Central memory CD8-positive, alpha-beta T cell (primary cell): ENCODE data around the gene CD300E.
"Not testable (repeated sequence)": the region's sequence is repeated elsewhere in the genome, so short reads cannot be mapped to it uniquely, and the experiment has no call there.

Source experiments
- ATAC-seq: fragments of 150-1000 bp; cut with Tn5 transposase; replicated peaks from 2 replicates; pipeline ENCODE4 v1.10.0; 2022; ENCODE audit warnings: mild to moderate bottlenecking, moderate FRiP score, moderate number of reproducible peaks; ENCODE audit not compliant: poor library complexity, severe bottlenecking; ENCODE audit errors: extremely low read depth
- DNase-seq, 2 donors: peaks; one replicate each; pipeline ENCODE4 v3.0.0; 2021; ENCODE audit warnings: low spot score in 2 of 2
- H3K27ac Mint-ChIP-seq: one replicate; pipeline ENCODE4 v1.8.0; 2022; ENCODE audit warnings: low read depth, mild to moderate bottlenecking, moderate library complexity, mixed read lengths
- H3K27me3 Mint-ChIP-seq: one replicate; pipeline ENCODE4 v1.8.0; 2022; ENCODE audit warnings: mixed read lengths
- H3K36me3 Mint-ChIP-seq: one replicate; pipeline ENCODE4 v1.8.0; 2022; ENCODE audit warnings: mild to moderate bottlenecking, moderate library complexity, mixed read lengths; ENCODE audit not compliant: insufficient read depth
- H3K4me1 Mint-ChIP-seq: one replicate; pipeline ENCODE4 v1.8.0; 2022; ENCODE audit warnings: mixed read lengths
- H3K4me3 Mint-ChIP-seq: one replicate; pipeline ENCODE4 v1.8.0; 2022; ENCODE audit warnings: mild to moderate bottlenecking, moderate library complexity, mixed read lengths
- H3K9me3 Mint-ChIP-seq: one replicate; pipeline ENCODE4 v1.8.0; 2022; ENCODE audit warnings: mixed read lengths

Gene CD300E

DNA sequence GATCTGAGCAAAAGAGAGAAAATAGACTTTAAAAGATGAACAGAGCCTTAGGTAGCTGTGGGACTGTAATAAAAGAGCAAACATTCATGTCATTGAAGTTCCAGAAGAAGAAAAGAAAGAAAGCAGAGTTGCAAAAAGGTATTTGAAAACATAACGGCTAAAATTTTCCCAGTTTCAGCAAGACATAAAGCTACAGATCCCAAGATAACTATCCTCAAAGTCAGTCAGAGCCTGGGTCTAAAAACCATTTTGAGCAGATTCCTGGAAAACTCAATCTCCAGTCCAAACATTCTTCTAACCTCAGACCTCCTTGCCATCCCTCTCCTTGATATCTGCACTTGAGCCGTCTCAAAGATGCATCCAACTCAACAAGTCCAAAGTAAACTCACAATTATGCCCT is 20.9 kb upstream of the CD300E start:
- H3K27me3 Mint-ChIP-seq: peaks cover 92% of the 10 kb centered on the region

GRCh38 chr17:74643826-74644225 is 20.3 kb upstream of the CD300E start:
- peaks cover 10% of the 10 kb centered on the region for H3K4me1 Mint-ChIP-seq
- H3K27me3 Mint-ChIP-seq: peaks cover 86% of the 10 kb centered on the region
- H3K36me3 Mint-ChIP-seq: peaks cover 1% of the 10 kb centered on the region
- no peak for DNase-seq
- H3K27ac Mint-ChIP-seq: no peak overlapping the region
- no peak overlapping the region for H3K4me3 Mint-ChIP-seq
- ATAC-seq: no peak
- no peaks in the 10 kb centered on the region for H3K9me3 Mint-ChIP-seq

More for the DNA sequence above, 20.9 kb upstream of the CD300E start:
- H3K4me1 Mint-ChIP-seq: peaks cover 8% of the 10 kb centered on the region
- H3K27ac Mint-ChIP-seq: no peak overlapping the region
- DNase-seq (no peak), ATAC-seq (no peak)
- H3K9me3 Mint-ChIP-seq: no peaks in the 10 kb centered on the region
- no peak overlapping the region for H3K4me3 Mint-ChIP-seq
- peaks cover 1% of the 10 kb centered on the region for H3K36me3 Mint-ChIP-seq

DNA sequence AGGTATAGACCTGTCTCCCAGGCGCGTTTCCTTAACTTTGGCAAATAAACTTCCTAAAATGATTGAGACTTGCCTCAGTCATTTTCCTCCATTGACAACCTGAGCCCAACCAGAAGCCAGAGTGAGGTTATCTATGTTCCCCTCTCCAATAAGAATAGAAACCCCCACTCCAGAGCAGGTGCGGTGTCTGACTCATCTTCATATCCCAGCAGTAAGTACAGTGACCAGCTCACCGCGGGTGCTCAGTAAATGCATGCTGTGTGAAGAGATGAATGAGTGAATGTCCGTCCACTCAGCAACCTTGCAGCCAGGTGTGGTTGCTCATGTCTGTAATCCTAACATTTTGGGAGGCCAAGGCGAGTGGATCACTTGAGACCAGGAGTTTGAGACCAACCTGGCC is 19.5 kb upstream of the CD300E start:
- H3K4me1 Mint-ChIP-seq: peaks cover 10% of the 10 kb centered on the region
- peaks cover 78% of the 10 kb centered on the region for H3K27me3 Mint-ChIP-seq
- no peak overlapping the region for H3K27ac Mint-ChIP-seq
- H3K9me3 Mint-ChIP-seq: no peaks in the 10 kb centered on the region
- no peak overlapping the region for H3K4me3 Mint-ChIP-seq
- DNase-seq: no peak
- no peak for ATAC-seq
- peaks cover 1% of the 10 kb centered on the region for H3K36me3 Mint-ChIP-seq

- Mint-ChIP-seq H3K36me3 (peaks cover 1% of the 10 kb centered on the region), H3K27ac (no peak overlapping the region), H3K27me3 (peaks cover 73% of the 10 kb centered on the region), H3K9me3 (no peaks in the 10 kb centered on the region), H3K4me3 (no peak overlapping the region), H3K4me1 (peaks cover 10% of the 10 kb centered on the region)
- ATAC-seq: no peak
- DNase-seq: no peak
Measured at GRCh38 chr17:74642556-74642955, 19.0 kb upstream of the CD300E start.

GRCh38 chr17:74641958-74642298 is 18.4 kb upstream of the CD300E start:
- H3K36me3 Mint-ChIP-seq: peaks cover 1% of the 10 kb centered on the region
- ATAC-seq (no peak), DNase-seq (no peak)
- H3K9me3 Mint-ChIP-seq: no peaks in the 10 kb centered on the region
- peaks cover 10% of the 10 kb centered on the region for H3K4me1 Mint-ChIP-seq
- no peak overlapping the region for H3K27ac Mint-ChIP-seq
- H3K4me3 Mint-ChIP-seq: no peak overlapping the region
- H3K27me3 Mint-ChIP-seq: peaks cover 70% of the 10 kb centered on the region

DNA sequence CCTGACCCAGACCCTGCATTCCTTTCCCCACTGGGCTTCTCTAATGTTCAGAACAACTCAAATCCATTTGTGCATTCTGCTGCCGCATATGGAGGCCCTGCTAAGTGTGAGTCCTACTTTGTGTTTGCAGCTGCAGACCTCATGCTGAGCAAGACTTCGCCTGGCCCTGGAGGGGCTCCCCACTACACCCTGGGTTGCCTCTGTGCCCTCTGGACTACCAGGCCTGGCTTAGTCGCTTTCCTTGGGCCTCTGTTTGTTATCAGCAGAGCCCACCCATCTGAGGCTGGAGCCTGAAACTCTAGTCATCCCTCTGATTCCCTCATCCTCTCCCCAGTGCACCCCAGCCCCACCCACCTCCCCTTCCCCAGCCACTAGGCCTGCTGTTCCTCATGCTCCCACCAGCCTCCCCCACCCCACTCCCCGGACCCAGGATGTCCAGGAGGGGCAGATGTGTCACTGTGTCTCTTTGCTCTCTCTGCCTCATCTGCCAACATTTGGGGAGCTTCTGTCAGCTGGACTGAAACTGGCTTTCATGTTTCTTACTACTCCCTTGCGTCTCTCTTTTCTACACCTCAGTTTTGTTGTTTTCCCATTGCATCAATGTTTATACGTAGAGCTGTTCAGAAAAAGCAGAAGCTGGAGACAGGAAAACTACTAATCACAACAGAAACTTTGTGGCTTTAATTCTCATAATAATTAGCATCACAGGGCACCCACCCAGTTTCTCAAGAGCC is 17.9 kb upstream of the CD300E start:
- peaks cover 67% of the 10 kb centered on the region for H3K27me3 Mint-ChIP-seq
- ATAC-seq: no peak
- H3K4me1 Mint-ChIP-seq: peaks cover 10% of the 10 kb centered on the region
- no peak overlapping the region for H3K27ac Mint-ChIP-seq
- H3K36me3 Mint-ChIP-seq: peaks cover 1% of the 10 kb centered on the region
- H3K4me3 Mint-ChIP-seq: no peak overlapping the region
- no peaks in the 10 kb centered on the region for H3K9me3 Mint-ChIP-seq
- no peak for DNase-seq

DNA sequence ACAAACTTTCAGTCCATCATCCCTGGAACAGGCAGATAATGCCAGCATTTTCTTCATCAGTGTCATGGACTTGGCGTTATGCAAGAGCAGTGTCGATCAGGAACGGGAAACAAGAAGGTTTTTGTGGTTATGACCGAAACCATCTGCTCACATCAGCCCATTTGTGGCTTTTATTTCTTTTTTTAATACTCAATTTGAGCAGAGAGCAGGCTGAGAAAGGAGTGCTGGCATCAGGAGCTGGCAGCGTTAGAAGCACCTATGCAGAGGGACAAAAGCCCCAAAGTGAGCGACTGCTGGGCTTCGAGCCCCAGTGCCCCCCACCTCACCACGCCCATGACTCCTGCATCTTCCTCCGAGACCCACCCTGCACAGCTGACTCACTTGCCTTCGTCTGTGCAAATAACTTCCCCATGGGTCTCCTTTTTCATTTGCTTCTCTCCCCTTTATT is 16.2 kb upstream of the CD300E start:
- Mint-ChIP-seq H3K4me3 (peak overlapping the region; percentile 9), H3K9me3 (no peaks in the 10 kb centered on the region), H3K27me3 (peaks cover 67% of the 10 kb centered on the region), H3K36me3 (peaks cover 1% of the 10 kb centered on the region), H3K27ac (no peak overlapping the region), H3K4me1 (peaks cover 10% of the 10 kb centered on the region)
- ATAC-seq (no peak), DNase-seq (no peak)

- no peak for ATAC-seq
- Mint-ChIP-seq H3K36me3 (no peaks in the 10 kb centered on the region), H3K4me3 (no peak overlapping the region), H3K4me1 (peaks cover 10% of the 10 kb centered on the region), H3K9me3 (no peaks in the 10 kb centered on the region), H3K27ac (no peak overlapping the region), H3K27me3 (peaks cover 55% of the 10 kb centered on the region)
- DNase-seq: no peak
Measured at GRCh38 chr17:74637926-74638325, 14.4 kb upstream of the CD300E start.

DNA sequence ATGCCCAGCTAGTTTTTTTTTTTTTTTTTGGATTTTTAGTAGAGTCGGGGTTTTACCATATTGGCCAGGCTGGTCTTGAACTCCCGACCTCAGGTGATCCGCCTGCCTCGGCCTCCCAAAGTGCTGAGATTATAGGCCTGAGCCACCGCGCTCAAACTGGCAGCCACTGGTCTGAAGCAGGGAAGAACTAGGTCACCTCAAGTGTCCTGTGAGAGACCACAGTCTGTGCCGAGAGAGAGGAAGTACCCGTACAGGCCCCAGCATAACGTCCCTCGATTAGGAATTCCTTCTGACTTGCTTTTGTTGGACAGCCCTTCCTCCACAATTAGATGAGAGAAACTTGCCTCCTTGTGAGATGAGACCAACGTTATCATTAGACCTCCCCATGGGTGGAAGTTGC is 13.7 kb upstream of the CD300E start:
- H3K27me3 Mint-ChIP-seq: peaks cover 55% of the 10 kb centered on the region
- DNase-seq (no peak), ATAC-seq (no peak)
- no peak overlapping the region for H3K27ac Mint-ChIP-seq
- H3K4me1 Mint-ChIP-seq: peaks cover 11% of the 10 kb centered on the region
- H3K36me3 Mint-ChIP-seq: no peaks in the 10 kb centered on the region
- H3K4me3 Mint-ChIP-seq: no peak overlapping the region
- no peaks in the 10 kb centered on the region for H3K9me3 Mint-ChIP-seq

- ATAC-seq, H3K27ac Mint-ChIP-seq, H3K4me3 Mint-ChIP-seq, H3K36me3 Mint-ChIP-seq, H3K9me3 Mint-ChIP-seq, DNase-seq: not testable (repeated sequence)
- peaks cover 54% of the 10 kb centered on the region for H3K27me3 Mint-ChIP-seq
- H3K4me1 Mint-ChIP-seq: peaks cover 15% of the 10 kb centered on the region
Measured at GRCh38 chr17:74636541-74637085, 13.1 kb upstream of the CD300E start.

- Mint-ChIP-seq H3K27ac (no peak overlapping the region), H3K4me1 (peaks cover 15% of the 10 kb centered on the region), H3K9me3 (no peaks in the 10 kb centered on the region), H3K36me3 (no peaks in the 10 kb centered on the region), H3K4me3 (no peak overlapping the region), H3K27me3 (peaks cover 50% of the 10 kb centered on the region)
- ATAC-seq: no peak
- no peak for DNase-seq
Measured at GRCh38 chr17:74635418-74635817, 11.9 kb upstream of the CD300E start.

DNA sequence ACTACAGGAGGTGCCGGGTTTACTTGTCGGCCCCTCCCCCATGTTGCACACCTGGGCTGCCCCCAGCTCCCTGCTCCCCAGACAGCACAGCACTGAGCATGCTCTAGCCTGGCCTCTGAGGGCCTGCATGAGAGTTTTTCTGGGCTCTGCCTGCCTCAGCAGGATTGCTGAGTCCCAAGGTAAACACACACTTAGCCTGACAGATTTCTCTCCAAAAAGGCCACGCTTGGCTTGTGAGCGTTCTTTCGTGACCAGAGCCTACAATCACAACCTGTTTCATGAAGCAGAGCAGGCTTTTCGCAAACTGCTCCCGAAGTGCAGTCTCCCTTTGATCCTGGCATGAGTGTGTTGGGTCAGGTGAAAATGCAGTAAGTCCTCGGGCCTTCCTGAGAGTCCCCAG is 9.8 kb upstream of the CD300E start:
- Mint-ChIP-seq H3K9me3 (no peaks in the 10 kb centered on the region), H3K4me3 (no peak overlapping the region), H3K36me3 (no peaks in the 10 kb centered on the region), H3K27me3 (peaks cover 62% of the 10 kb centered on the region), H3K27ac (no peak overlapping the region), H3K4me1 (peaks cover 5% of the 10 kb centered on the region)
- ATAC-seq (no peak), DNase-seq (no peak)

GRCh38 chr17:74632617-74633016 is 9.1 kb upstream of the CD300E start:
- peaks cover 5% of the 10 kb centered on the region for H3K4me1 Mint-ChIP-seq
- H3K4me3 Mint-ChIP-seq: no peak overlapping the region
- peaks cover 69% of the 10 kb centered on the region for H3K27me3 Mint-ChIP-seq
- ATAC-seq: no peak
- no peak overlapping the region for H3K27ac Mint-ChIP-seq
- no peaks in the 10 kb centered on the region for H3K36me3 Mint-ChIP-seq
- no peak for DNase-seq
- no peaks in the 10 kb centered on the region for H3K9me3 Mint-ChIP-seq
